H9 (cell line): Measurements from ENCODE around the gene AP4M1. TPM values are rescaled to one million over a fixed set of nuclear protein-coding genes. Genes with fewer than 3 reads are reported as not detected.
A peak's percentile ranks its signal among the peaks of the same experiment; 100 is the strongest.

Source experiments
- DNase-seq: peaks from one replicate; pipeline ENCODE4 v3.0.0-alpha.2; 2017
- H2AFZ ChIP-seq: one replicate; pipeline ENCODE4 v1.6.1; 2013; ENCODE audit warnings: mild to moderate bottlenecking, low read length, control low read depth, moderate library complexity
- H2AK5ac ChIP-seq: 2 replicates; pipeline ENCODE4 v1.6.1; 2013; ENCODE audit warnings: low read length, control low read depth, mixed read lengths; ENCODE audit not compliant: insufficient read length
- H2BK120ac ChIP-seq: one replicate; pipeline ENCODE4 v1.6.1; 2013; ENCODE audit warnings: low read depth, mild to moderate bottlenecking, low read length, control low read depth, inconsistent platforms; ENCODE audit not compliant: poor library complexity, severe bottlenecking
- H2BK12ac ChIP-seq: 2 replicates; pipeline ENCODE4 v1.6.1; 2013; ENCODE audit warnings: low read length, control low read depth, mixed read lengths, low read depth; ENCODE audit not compliant: insufficient read length
- H2BK15ac ChIP-seq: 2 replicates; pipeline ENCODE4 v1.6.1; 2013; ENCODE audit warnings: low read depth, low read length, control low read depth
- H2BK20ac ChIP-seq: one replicate; pipeline ENCODE4 v1.6.1; 2013; ENCODE audit warnings: low read depth, mild to moderate bottlenecking, low read length, control low read depth, inconsistent platforms; ENCODE audit not compliant: poor library complexity, severe bottlenecking
- H2BK5ac ChIP-seq: 2 replicates; pipeline ENCODE4 v1.6.1; 2013; ENCODE audit warnings: low read length, control low read depth, mixed read lengths; ENCODE audit not compliant: insufficient read length
- H3K14ac ChIP-seq: 2 replicates; pipeline ENCODE4 v1.6.1; 2013; ENCODE audit warnings: low read length, control low read depth; ENCODE audit not compliant: insufficient read depth
- H3K18ac ChIP-seq: 2 replicates; pipeline ENCODE4 v1.6.1; 2013; ENCODE audit warnings: low read depth, mild to moderate bottlenecking, mixed read lengths, low read length, control low read depth; ENCODE audit not compliant: insufficient read length
- H3K23ac ChIP-seq: 2 replicates; pipeline ENCODE4 v1.6.1; 2013; ENCODE audit warnings: low read length, control low read depth, mixed read lengths, low read depth; ENCODE audit not compliant: insufficient read length
- H3K23me2 ChIP-seq: 2 replicates; pipeline ENCODE4 v1.6.1; 2013; ENCODE audit warnings: low read depth, mild to moderate bottlenecking, mixed read lengths, low read length, control low read depth; ENCODE audit not compliant: insufficient read length, poor library complexity, severe bottlenecking
- H3K27ac ChIP-seq: 2 replicates; pipeline ENCODE4 v1.5.1; 2013; ENCODE audit warnings: low read length, control low read depth, mixed read lengths, low read depth; ENCODE audit not compliant: insufficient read length
- H3K27me3 ChIP-seq: 2 replicates; pipeline ENCODE4 v1.6.1; 2013; ENCODE audit warnings: low read length, control low read depth, inconsistent platforms; ENCODE audit not compliant: insufficient read depth
- H3K4ac ChIP-seq: 2 replicates; pipeline ENCODE4 v1.6.1; 2013; ENCODE audit warnings: low read depth, mild to moderate bottlenecking, control low read depth, inconsistent platforms, low read length, moderate library complexity
- H3K4me1 ChIP-seq: 2 replicates; pipeline ENCODE4 v1.6.1; 2013; ENCODE audit warnings: low read length, control low read depth, inconsistent platforms; ENCODE audit not compliant: insufficient read depth
- H3K4me2 ChIP-seq: 2 replicates; pipeline ENCODE4 v1.6.1; 2013; ENCODE audit warnings: low read length, control low read depth, mixed read lengths; ENCODE audit not compliant: insufficient read length, insufficient read depth
- H3K56ac ChIP-seq: 2 replicates; pipeline ENCODE4 v1.6.1; 2013; ENCODE audit warnings: low read depth, mild to moderate bottlenecking, mixed read lengths, low read length, control low read depth; ENCODE audit not compliant: insufficient read length
- H3K79me1 ChIP-seq: 2 replicates; pipeline ENCODE4 v1.6.1; 2013; ENCODE audit warnings: low read depth, mild to moderate bottlenecking, moderate library complexity, low read length, control low read depth, inconsistent platforms; ENCODE audit not compliant: insufficient read depth, poor library complexity, severe bottlenecking
- H3K79me2 ChIP-seq: 2 replicates; pipeline ENCODE4 v1.6.1; 2013; ENCODE audit warnings: low read length, control low read depth, inconsistent platforms; ENCODE audit not compliant: insufficient read depth
- H3K9ac ChIP-seq: 2 replicates; pipeline ENCODE4 v1.6.1; 2013; ENCODE audit warnings: low read length, control low read depth, mixed read lengths; ENCODE audit not compliant: insufficient read length; ENCODE audit errors: extremely low read depth
- H3K9me3 ChIP-seq: one replicate; pipeline ENCODE4 v1.6.1; 2013; ENCODE audit warnings: low read depth, low read length, inconsistent platforms; ENCODE audit not compliant: control insufficient read depth
- H3T11ph ChIP-seq: one replicate; pipeline ENCODE4 v1.6.1; 2013; ENCODE audit warnings: mild to moderate bottlenecking, low read length, control low read depth, inconsistent platforms
- H4K20me1 ChIP-seq: one replicate; pipeline ENCODE4 v1.6.1; 2013; ENCODE audit not compliant: control insufficient read depth, insufficient read length, insufficient read depth
- H4K5ac ChIP-seq: 2 replicates; pipeline ENCODE4 v1.6.1; 2013; ENCODE audit warnings: low read depth, mild to moderate bottlenecking, mixed read lengths, low read length, control low read depth; ENCODE audit not compliant: insufficient read length
- H4K8ac ChIP-seq: replicated peaks from 2 replicates; pipeline ENCODE4 v1.6.1; 2013; ENCODE audit warnings: low read length, control low read depth, mixed read lengths, low read depth; ENCODE audit not compliant: insufficient read length
- H4K91ac ChIP-seq: 2 replicates; pipeline ENCODE4 v1.6.1; 2013; ENCODE audit warnings: low read depth, mild to moderate bottlenecking, moderate library complexity, mixed read lengths, low read length, control low read depth; ENCODE audit not compliant: insufficient read length
- H3K27ac Mint-ChIP-seq, 3 experiments: 2 replicates in 2 of 3; 3 replicates in 1 of 3; pipeline ENCODE4 v1.8.0; 2020 to 2021; ENCODE audit warnings: mixed read lengths in 3 of 3, mild to moderate bottlenecking in 1 of 3, moderate library complexity in 1 of 3
- H3K27me3 Mint-ChIP-seq: 2 replicates; pipeline ENCODE4 v1.8.0; 2021; ENCODE audit warnings: low read depth, mild to moderate bottlenecking, moderate library complexity, mixed read lengths
- H3K36me3 Mint-ChIP-seq, 3 experiments: 2 replicates in 2 of 3; 3 replicates in 1 of 3; pipeline ENCODE4 v1.8.0; 2020 to 2021; ENCODE audit warnings: low read depth in 3 of 3, mixed read lengths in 3 of 3; ENCODE audit not compliant: insufficient read depth in 1 of 3
- H3K4me1 Mint-ChIP-seq, 2 experiments: 2 replicates each; pipeline ENCODE4 v1.8.0; 2020; ENCODE audit warnings: mixed read lengths in 2 of 2
- H3K4me3 Mint-ChIP-seq, 2 experiments: 2 replicates in 1 of 2; 3 replicates in 1 of 2; pipeline ENCODE4 v1.8.0; 2020 to 2021; ENCODE audit warnings: mild to moderate bottlenecking in 2 of 2, mixed read lengths in 2 of 2, moderate library complexity in 1 of 2
- H3K9me3 Mint-ChIP-seq, 2 experiments: 2 replicates in 1 of 2; 3 replicates in 1 of 2; pipeline ENCODE4 v1.8.0; 2020; ENCODE audit warnings: mild to moderate bottlenecking in 2 of 2, mixed read lengths in 2 of 2, moderate library complexity in 1 of 2
- CTCF ChIP-seq: fragments of 200-600 bp; sonication (generic); conservative IDR thresholded peaks from 3 replicates; pipeline ENCODE4 v1.8.0; 2021; ENCODE audit warnings: antibody characterized with exemption, mild to moderate bottlenecking
- WGBS: extraction: QIAGEN DNeasy Blood & Tissue Kit; methylation state at CpG from one replicate; pipeline ENCODE4 v1.1.7; 2013; ENCODE audit warnings: missing lambda C conversion rate, low lambda C conversion rate, mixed read lengths; ENCODE audit not compliant: insufficient read length; ENCODE audit errors: extremely low coverage; 5-methylcytosine and 5-hydroxymethylcytosine counted together
- total RNA-seq: library from RNA; stranded (reverse); gene quantifications from 2 replicates; pipeline ENCODE4 v1.2.1, GENCODE V29; 2021

Gene AP4M1
- total RNA-seq, 1 experiment from 2014 or later: 18.8 TPM

GRCh38 chr7:100122568-100122967, 21.1 kb downstream of the AP4M1 start:
- Histone ChIP-seq H3K23me2 (peaks cover 15% of the 10 kb centered on the region), H2AK5ac (no peak overlapping the region), H3K9me3 (no peaks in the 10 kb centered on the region), H2BK120ac (no peak overlapping the region), H3K4ac (no peak overlapping the region), H3K56ac (no peak overlapping the region), H4K91ac (no peak overlapping the region), H3K23ac (no peak overlapping the region), H3T11ph (no peak overlapping the region), H3K79me2 (no peaks in the 10 kb centered on the region), H3K9ac (no peak overlapping the region), H2BK15ac (no peak overlapping the region), H3K14ac (no peak overlapping the region), H4K20me1 (no peaks in the 10 kb centered on the region), H4K8ac (no peak overlapping the region), H3K4me1 (no peaks in the 10 kb centered on the region), H3K18ac (no peak overlapping the region), H3K27ac (no peak overlapping the region), H2BK20ac (no peak overlapping the region), H4K5ac (no peak overlapping the region), H3K79me1 (no peaks in the 10 kb centered on the region), H2AFZ (no peak overlapping the region), H3K4me2 (no peak overlapping the region), H2BK12ac (no peak overlapping the region), H2BK5ac (no peak overlapping the region), H3K27me3 (no peaks in the 10 kb centered on the region)
- H3K4me1 Mint-ChIP-seq: peaks cover 12 to 21% of the 10 kb centered on the region in 2 experiments
- H3K27ac Mint-ChIP-seq: peak overlapping the region in 2 of 3 experiments; percentile 61 to 86; a peak in 3 of 7 replicates
- TF ChIP-seq CTCF: no peak
- H3K27me3 Mint-ChIP-seq: no peaks in the 10 kb centered on the region; the same call in 1 of the 2 replicates
- H3K36me3 Mint-ChIP-seq: peaks cover 6 to 14% (median 9%) of the 10 kb centered on the region in 3 experiments; a peak in 4 of 7 replicates
- no peak for DNase-seq
- peak overlapping the region in 1 of 2 experiments; percentile 40; a peak in 1 of 5 replicates for H3K4me3 Mint-ChIP-seq
- WGBS: no CpG with 5 or more reads among the region's 1 CpG
- no peaks in the 10 kb centered on the region for H3K9me3 Mint-ChIP-seq
